ENCODE data around the gene SPATA31D4.

The SPATA31D4 gene

GRCh38 chr9:81968026-81968425, 39.8 kb downstream of the SPATA31D4 start:
- no peak for DNase-seq

DNA sequence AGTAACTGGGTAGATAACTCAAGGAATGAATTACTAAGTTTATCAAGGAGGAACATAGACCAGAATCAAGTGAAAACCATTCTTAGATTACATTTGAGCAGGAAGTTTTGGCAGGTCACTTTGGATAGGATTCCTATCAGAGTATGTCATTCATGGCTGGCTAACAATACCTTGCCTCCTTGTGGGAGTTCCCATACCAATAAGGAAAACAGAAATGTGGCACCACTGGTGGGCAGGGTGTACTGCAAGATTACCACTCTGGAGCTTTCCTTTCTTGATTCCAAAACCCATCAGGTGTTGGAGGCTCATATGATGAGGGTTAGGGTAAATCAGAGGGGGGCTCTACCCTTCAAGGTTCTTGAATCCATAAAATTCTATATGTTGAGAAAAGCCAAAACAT, 41.7 kb downstream of the SPATA31D4 start:
- no peak for DNase-seq

GRCh38 chr9:81971727-81972126, 43.5 kb downstream of the SPATA31D4 start:
- no peak for DNase-seq

DNA sequence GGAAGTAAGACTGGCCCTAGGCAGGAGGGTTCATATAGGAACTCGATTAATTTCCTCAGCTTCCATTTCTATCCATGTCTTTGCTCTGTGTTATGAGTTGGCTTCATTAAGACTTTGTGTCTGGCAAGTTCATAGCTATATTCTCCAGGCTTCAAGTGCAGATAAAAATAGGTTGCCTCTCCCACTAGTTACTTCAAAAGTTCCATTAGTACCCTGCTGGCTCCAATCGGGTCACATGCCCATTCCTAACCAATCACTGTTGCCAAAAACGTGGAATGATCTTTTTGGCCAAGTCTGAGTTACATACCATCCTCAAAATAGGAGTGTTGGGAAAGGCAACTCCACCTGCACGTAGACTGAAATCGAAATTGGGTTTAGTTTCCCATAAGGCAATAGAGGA, 46.5 kb downstream of the SPATA31D4 start:
- DNase-seq = no peak

DNA sequence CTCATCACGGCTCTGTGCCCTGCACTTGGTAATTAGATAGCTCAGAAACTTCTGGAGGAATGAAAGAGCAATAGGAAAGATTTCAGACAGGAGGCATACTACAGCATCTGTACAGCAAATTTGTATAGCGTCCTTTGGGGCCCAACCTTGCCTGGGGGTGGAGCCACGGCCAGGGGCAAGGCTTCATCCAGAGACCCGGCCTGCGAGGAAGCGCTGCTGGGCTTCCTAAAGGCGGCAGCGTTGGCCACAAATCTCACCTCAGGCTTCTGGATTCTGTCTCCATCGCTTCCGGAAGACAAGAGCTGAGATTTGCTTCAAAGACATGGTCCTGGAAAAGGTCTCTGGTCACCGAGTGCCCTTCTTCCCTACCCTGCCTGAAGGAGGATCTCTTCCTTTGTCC, 48.1 kb downstream of the SPATA31D4 start:
- DNase-seq = no peak

DNA sequence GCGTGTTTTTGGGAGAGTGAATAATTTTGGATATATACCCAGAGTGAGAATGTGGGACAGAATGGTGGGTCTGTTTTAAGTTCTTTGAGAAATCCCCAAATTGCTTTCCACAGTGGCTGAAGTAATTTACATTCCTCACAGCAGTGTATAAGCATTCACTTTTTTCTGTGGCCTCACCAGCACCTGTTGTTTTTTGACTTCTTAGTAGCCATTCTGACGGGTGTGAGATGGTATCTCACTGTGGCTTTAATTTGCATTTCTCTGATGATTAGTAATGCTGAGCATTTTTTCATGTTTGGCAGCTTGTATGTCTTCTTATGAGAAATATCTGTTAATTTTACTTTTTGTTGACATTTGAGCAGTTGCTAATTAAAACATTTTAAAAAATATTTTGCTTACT, 51.0 kb downstream of the SPATA31D4 start:
- DNase-seq = no peak

GRCh38 chr9:81980568-81980967, 52.3 kb downstream of the SPATA31D4 start:
- no peak for DNase-seq

GRCh38 chr9:81981883-81982282, 53.7 kb downstream of the SPATA31D4 start:
- no peak for DNase-seq
